Lower leg skin (tissue), 3 donors: ENCODE results near the gene LRFN2.

Experiments
- CTCF ChIP-seq, 3 donors: fragments of 450-650 bp; IDR thresholded peaks; one replicate each; pipeline ENCODE4 v1.5.1; 2016; ENCODE audit warnings: antibody characterized with exemption in 3 of 3, mild to moderate bottlenecking in 3 of 3, moderate library complexity in 2 of 3
- POLR2A ChIP-seq, 2 donors: fragments of 450-650 bp; IDR thresholded peaks; one replicate each; pipeline ENCODE4 v1.6.1; 2016 to 2017; ENCODE audit warnings: antibody characterized with exemption in 2 of 2, mild to moderate bottlenecking in 1 of 2, moderate library complexity in 1 of 2

DNA sequence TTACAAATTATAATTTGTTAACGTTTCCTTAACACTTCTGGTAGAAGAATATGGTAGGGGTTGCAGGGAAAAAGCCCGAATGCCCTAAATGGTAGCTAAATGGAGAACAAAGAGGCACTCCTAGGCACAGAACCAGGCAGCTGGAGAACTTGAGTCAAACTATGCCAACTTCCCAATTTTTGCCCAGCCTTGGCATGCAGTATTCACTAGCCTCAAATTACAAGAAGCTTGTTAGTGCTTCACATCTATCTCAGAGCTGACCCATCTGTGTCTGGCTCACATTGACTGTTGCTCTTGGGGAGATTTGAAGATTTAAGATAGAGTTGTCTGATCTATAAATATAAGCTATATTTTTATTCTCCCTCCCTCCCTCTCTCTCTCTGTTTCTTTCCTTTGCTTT, 19.4 kb upstream of the LRFN2 start:
- TF ChIP-seq CTCF (IDR thresholded peaks at IDR 0.05): no peak
- TF ChIP-seq POLR2A (IDR thresholded peaks at IDR 0.05): no peak
